Astrocyte (in vitro differentiated cells and primary cell): ENCODE data around the gene ZNF780B. TPM values are rescaled to one million over a fixed set of nuclear protein-coding genes. Genes with fewer than 3 reads are reported as not detected.

Source experiments
- DNase-seq: peaks from one replicate; pipeline ENCODE4 v3.0.0-alpha.2; 2010; ENCODE audit warnings: low read depth
- FAIRE-seq: peaks from 2 replicates; lab custom pipeline; 2011; peaks lifted over from hg19 to GRCh38; lab: Jason Lieb, UNC
- H2AFZ ChIP-seq: 2 replicates; pipeline ENCODE4 v1.6.0; 2012; ENCODE audit warnings: low read depth, low read length, inconsistent platforms
- H3K27ac ChIP-seq: 2 replicates; pipeline ENCODE4 v1.5.1; 2011; ENCODE audit warnings: low read depth, low read length, inconsistent platforms
- H3K27me3 ChIP-seq: 2 replicates; pipeline ENCODE4 v1.6.0; 2011; ENCODE audit warnings: low read length, inconsistent platforms; ENCODE audit not compliant: insufficient read depth
- H3K36me3 ChIP-seq: 2 replicates; pipeline ENCODE4 v1.5.1; 2011; ENCODE audit warnings: low read length, inconsistent platforms; ENCODE audit not compliant: insufficient read depth
- H3K4me1 ChIP-seq: 2 replicates; pipeline ENCODE4 v1.5.1; 2011; ENCODE audit warnings: low read length, inconsistent platforms; ENCODE audit not compliant: insufficient read depth
- H3K4me2 ChIP-seq: 2 replicates; pipeline ENCODE4 v1.6.0; 2012; ENCODE audit warnings: low read length, inconsistent platforms
- H3K4me3 ChIP-seq: 2 replicates; pipeline ENCODE4 v1.5.1; 2011; ENCODE audit warnings: low read depth, mild to moderate bottlenecking, low read length, inconsistent platforms; ENCODE audit not compliant: insufficient read depth
- H3K79me2 ChIP-seq: 2 replicates; pipeline ENCODE4 v1.6.0; 2012; ENCODE audit warnings: mild to moderate bottlenecking, low read length, inconsistent platforms; ENCODE audit not compliant: insufficient read depth
- H3K9ac ChIP-seq: 2 replicates; pipeline ENCODE4 v1.6.0; 2012; ENCODE audit warnings: mild to moderate bottlenecking, low read length, inconsistent platforms
- H3K9me3 ChIP-seq: 2 replicates; pipeline ENCODE4 v1.5.1; 2012; ENCODE audit warnings: low read depth, mild to moderate bottlenecking, low read length, inconsistent platforms; ENCODE audit not compliant: insufficient read depth
- H4K20me1 ChIP-seq: 2 replicates; pipeline ENCODE4 v1.6.0; 2012; ENCODE audit warnings: low read length, inconsistent platforms; ENCODE audit not compliant: insufficient read depth
- H3K27ac Mint-ChIP-seq: one replicate; pipeline ENCODE4 v1.8.0; 2021; ENCODE audit warnings: mild to moderate bottlenecking, mixed read lengths; ENCODE audit not compliant: unreplicated experiment
- H3K27me3 Mint-ChIP-seq: one replicate; pipeline ENCODE4 v1.8.0; 2021; ENCODE audit warnings: low read depth, mixed read lengths; ENCODE audit not compliant: unreplicated experiment
- H3K36me3 Mint-ChIP-seq: one replicate; pipeline ENCODE4 v1.8.0; 2021; ENCODE audit warnings: low read depth, mixed read lengths; ENCODE audit not compliant: unreplicated experiment
- H3K4me1 Mint-ChIP-seq: one replicate; pipeline ENCODE4 v1.8.0; 2021; ENCODE audit warnings: low read depth, mixed read lengths; ENCODE audit not compliant: unreplicated experiment
- H3K4me3 Mint-ChIP-seq: one replicate; pipeline ENCODE4 v1.8.0; 2021; ENCODE audit warnings: mild to moderate bottlenecking, moderate library complexity, mixed read lengths; ENCODE audit not compliant: unreplicated experiment
- H3K9me3 Mint-ChIP-seq: one replicate; pipeline ENCODE4 v1.8.0; 2021; ENCODE audit warnings: mild to moderate bottlenecking, mixed read lengths; ENCODE audit not compliant: unreplicated experiment
- EZH2 ChIP-seq: IDR thresholded peaks from 2 replicates; pipeline ENCODE4 v1.6.1; 2012; ENCODE audit warnings: mild to moderate bottlenecking, low read length, inconsistent platforms; ENCODE audit not compliant: insufficient read depth
- total RNA-seq: library from RNA; stranded (reverse); gene quantifications from 2 replicates; pipeline ENCODE4 v1.2.1, GENCODE V29; 2021
- TF ChIP-seq, protein P1 (sequence below): IDR thresholded peaks from 2 replicates; pipeline ENCODE4 v1.5.1; 2011; ENCODE audit warnings: low read depth, mild to moderate bottlenecking, inconsistent platforms, low read length, moderate library complexity; ENCODE audit not compliant: insufficient read depth

Gene ZNF780B
- total RNA-seq, 1 donor from 2014 or later: 12.0 TPM

DNA sequence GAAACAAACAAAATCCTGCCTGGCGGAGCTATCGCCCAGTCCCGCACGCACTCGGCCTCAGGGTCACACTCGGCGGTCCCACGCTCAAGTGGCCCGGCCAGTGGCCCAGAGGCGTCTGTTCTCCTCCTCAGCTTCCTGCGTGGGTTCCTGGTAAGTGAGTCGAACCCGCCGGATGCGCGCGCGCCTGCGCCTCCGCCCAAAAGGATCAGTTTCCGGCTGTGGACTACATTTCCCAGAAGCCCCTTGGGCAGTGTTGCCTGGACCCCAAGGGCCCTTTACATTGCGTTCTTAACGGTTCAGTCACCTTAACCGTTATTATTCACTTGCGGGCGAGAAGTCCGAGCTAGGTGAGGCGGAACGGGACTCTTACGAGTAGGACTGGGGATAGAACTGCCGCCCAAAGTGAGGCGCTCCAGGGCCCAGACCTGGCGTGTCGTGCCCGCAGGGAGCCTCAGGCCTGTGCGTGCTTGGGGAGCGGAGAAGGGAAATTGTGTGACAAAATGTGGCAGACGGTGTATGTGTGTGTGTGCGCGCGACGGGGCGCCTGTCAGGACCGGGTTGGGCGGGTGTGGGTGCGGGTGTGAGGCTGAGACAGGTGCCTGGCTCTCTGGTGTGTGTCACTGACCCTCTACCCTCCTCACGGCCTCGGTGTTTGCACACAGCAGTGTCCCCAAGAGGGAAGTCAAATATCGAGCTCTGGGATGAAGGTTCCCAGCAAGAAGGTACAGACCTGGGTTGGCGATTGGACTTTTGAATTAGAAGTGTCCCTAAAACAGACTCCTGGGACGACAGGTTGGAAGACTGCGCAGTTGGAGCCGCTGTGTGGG, 59.0 kb downstream of the ZNF780B start, which contains the start of gene ZNF546:
Gene ZNF546 (plus strand): TSS at position 250 of the 827 bp plus-strand sequence. CDS start 1,267 bp downstream, outside the sequence.
- peaks cover 29% of the 10 kb centered on the region for H3K79me2 ChIP-seq
- peak within 1 kb of the TSS; percentile 91 for H2AFZ ChIP-seq
- no peaks in the 10 kb centered on the region for H3K36me3 ChIP-seq
- no peaks in the 10 kb centered on the region for H3K9me3 ChIP-seq
- H3K4me2 ChIP-seq: peak within 1 kb of the TSS; percentile 89
- Mint-ChIP-seq H3K27ac (peak within 1 kb of the TSS; percentile 79), H3K4me1 (peaks cover 8% of the 10 kb centered on the region), H3K36me3 (peaks cover 10% of the 10 kb centered on the region), H3K4me3 (peak within 1 kb of the TSS; percentile 94), H3K9me3 (peaks cover 13% of the 10 kb centered on the region), H3K27me3 (no peaks in the 10 kb centered on the region)
- H3K9ac ChIP-seq: peak within 1 kb of the TSS; percentile 90
- DNase-seq (peak; percentile 82), FAIRE-seq (no peak)
- peaks cover 14% of the 10 kb centered on the region for H3K4me1 ChIP-seq
- H3K27me3 ChIP-seq: no peaks in the 10 kb centered on the region
- peak within 1 kb of the TSS; percentile 89 for H3K27ac ChIP-seq
- TF ChIP-seq, protein P1, sequence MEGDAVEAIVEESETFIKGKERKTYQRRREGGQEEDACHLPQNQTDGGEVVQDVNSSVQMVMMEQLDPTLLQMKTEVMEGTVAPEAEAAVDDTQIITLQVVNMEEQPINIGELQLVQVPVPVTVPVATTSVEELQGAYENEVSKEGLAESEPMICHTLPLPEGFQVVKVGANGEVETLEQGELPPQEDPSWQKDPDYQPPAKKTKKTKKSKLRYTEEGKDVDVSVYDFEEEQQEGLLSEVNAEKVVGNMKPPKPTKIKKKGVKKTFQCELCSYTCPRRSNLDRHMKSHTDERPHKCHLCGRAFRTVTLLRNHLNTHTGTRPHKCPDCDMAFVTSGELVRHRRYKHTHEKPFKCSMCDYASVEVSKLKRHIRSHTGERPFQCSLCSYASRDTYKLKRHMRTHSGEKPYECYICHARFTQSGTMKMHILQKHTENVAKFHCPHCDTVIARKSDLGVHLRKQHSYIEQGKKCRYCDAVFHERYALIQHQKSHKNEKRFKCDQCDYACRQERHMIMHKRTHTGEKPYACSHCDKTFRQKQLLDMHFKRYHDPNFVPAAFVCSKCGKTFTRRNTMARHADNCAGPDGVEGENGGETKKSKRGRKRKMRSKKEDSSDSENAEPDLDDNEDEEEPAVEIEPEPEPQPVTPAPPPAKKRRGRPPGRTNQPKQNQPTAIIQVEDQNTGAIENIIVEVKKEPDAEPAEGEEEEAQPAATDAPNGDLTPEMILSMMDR: no peak
- no peak for TF ChIP-seq EZH2
- peak within 1 kb of the TSS; percentile 78 for H3K4me3 ChIP-seq
- peaks cover 3% of the 10 kb centered on the region for H4K20me1 ChIP-seq

DNA sequence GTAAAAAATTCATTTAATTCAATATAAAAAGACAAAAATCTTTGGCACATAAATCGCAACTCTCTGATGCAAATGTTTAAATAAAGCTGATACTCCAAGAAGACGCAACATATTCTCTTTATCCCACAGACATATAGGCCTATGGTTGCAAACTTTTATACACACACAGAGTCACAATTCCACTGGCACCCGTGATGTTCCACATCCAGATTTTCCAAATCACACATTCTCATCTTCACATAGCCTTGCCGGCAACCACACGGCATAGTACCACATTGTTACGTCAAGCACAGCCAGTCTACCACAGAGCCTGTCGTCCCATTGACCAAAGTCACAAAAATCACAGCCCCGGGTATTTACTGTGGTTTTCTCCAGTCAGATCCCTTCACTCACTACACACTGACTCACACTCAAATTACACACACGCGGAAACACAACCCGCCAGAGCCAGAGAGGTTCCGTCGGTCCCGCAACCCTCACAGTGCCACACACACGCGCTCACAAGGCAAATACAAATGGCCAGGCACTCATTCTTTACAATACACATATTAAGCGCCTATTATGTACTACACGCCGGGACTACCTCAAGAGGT, 59.7 kb downstream of the ZNF780B start:
- H3K36me3 ChIP-seq: no peaks in the 10 kb centered on the region
- peak overlapping the region; percentile 91 for H2AFZ ChIP-seq
- peak overlapping the region; percentile 89 for H3K27ac ChIP-seq
- peak overlapping the region; percentile 89 for H3K4me2 ChIP-seq
- no peaks in the 10 kb centered on the region for H3K9me3 ChIP-seq
- peaks cover 32% of the 10 kb centered on the region for H3K79me2 ChIP-seq
- TF ChIP-seq, protein P1: no peak
- no peak for TF ChIP-seq EZH2
- H3K9ac ChIP-seq: peak overlapping the region; percentile 90
- DNase-seq: peak; percentile 74
- H3K27me3 ChIP-seq: no peaks in the 10 kb centered on the region
- Mint-ChIP-seq H3K9me3 (peaks cover 13% of the 10 kb centered on the region), H3K36me3 (peaks cover 10% of the 10 kb centered on the region), H3K27ac (peak overlapping the region; percentile 79), H3K27me3 (no peaks in the 10 kb centered on the region), H3K4me3 (peak overlapping the region; percentile 94), H3K4me1 (peaks cover 8% of the 10 kb centered on the region)
- H4K20me1 ChIP-seq: peaks cover 6% of the 10 kb centered on the region
- peak overlapping the region; percentile 78 for H3K4me3 ChIP-seq
- H3K4me1 ChIP-seq: peaks cover 14% of the 10 kb centered on the region
- FAIRE-seq: no peak
